Measurements from ENCODE around the gene ITGA11. TPM values are rescaled to one million over a fixed set of nuclear protein-coding genes. Genes with fewer than 3 reads are reported as not detected.
A peak's percentile ranks its signal among the peaks of the same experiment; 100 is the strongest.

ITGA11 gene
- total RNA-seq, 1 donor from 2014 or later, result 0.92 TPM

GRCh38 chr15:68375191-68375631, 56.8 kb downstream of the ITGA11 start:
- Mint-ChIP-seq H3K36me3 (no peaks in the 10 kb centered on the region), H3K4me3 (no peak overlapping the region), H3K4me1 (ENCODE audit: unreplicated experiment) (peaks cover 5% of the 10 kb centered on the region), H3K9me3 (no peaks in the 10 kb centered on the region), H3K27ac (peak overlapping the region; percentile 50), H3K27me3 (peaks cover 2% of the 10 kb centered on the region)
- peak; percentile 62 for DNase-seq (ENCODE audit: extremely low spot score, unreplicated experiment)
- TF ChIP-seq CTCF (conservative IDR thresholded peaks at IDR 0.05), result no peak

GRCh38 chr15:68374168-68374745, 57.7 kb downstream of the ITGA11 start:
- H3K4me1 Mint-ChIP-seq (ENCODE audit: unreplicated experiment), result peaks cover 5% of the 10 kb centered on the region
- no peak for TF ChIP-seq CTCF (conservative IDR thresholded peaks at IDR 0.05)
- no peaks in the 10 kb centered on the region for H3K36me3 Mint-ChIP-seq
- DNase-seq (ENCODE audit: extremely low spot score, unreplicated experiment), result peak; percentile 48
- no peaks in the 10 kb centered on the region for H3K9me3 Mint-ChIP-seq
- H3K27ac Mint-ChIP-seq, result no peak overlapping the region
- peaks cover 2% of the 10 kb centered on the region for H3K27me3 Mint-ChIP-seq
- no peak overlapping the region for H3K4me3 Mint-ChIP-seq

- Mint-ChIP-seq H3K4me3 (no peak overlapping the region), H3K36me3 (no peaks in the 10 kb centered on the region), H3K9me3 (no peaks in the 10 kb centered on the region), H3K27ac (no peak overlapping the region), H3K27me3 (peaks cover 2% of the 10 kb centered on the region), H3K4me1 (ENCODE audit: unreplicated experiment) (peaks cover 14% of the 10 kb centered on the region)
- DNase-seq (ENCODE audit: extremely low spot score, unreplicated experiment), result peak; percentile 20
- no peak for TF ChIP-seq CTCF (conservative IDR thresholded peaks at IDR 0.05)
Observed at GRCh38 chr15:68373028-68373427, 58.9 kb downstream of the ITGA11 start.

- Mint-ChIP-seq H3K4me1 (ENCODE audit: unreplicated experiment) (peaks cover 14% of the 10 kb centered on the region), H3K27ac (no peak overlapping the region), H3K27me3 (peaks cover 5% of the 10 kb centered on the region), H3K36me3 (no peaks in the 10 kb centered on the region), H3K4me3 (no peak overlapping the region), H3K9me3 (no peaks in the 10 kb centered on the region)
- peak; percentile 39 for DNase-seq (ENCODE audit: extremely low spot score, unreplicated experiment)
- peak; percentile 64 for TF ChIP-seq CTCF (conservative IDR thresholded peaks at IDR 0.05)
Observed at GRCh38 chr15:68372291-68372811, 59.6 kb downstream of the ITGA11 start.

- H3K27me3 Mint-ChIP-seq, result peaks cover 9% of the 10 kb centered on the region
- H3K4me3 Mint-ChIP-seq, result no peak overlapping the region
- no peaks in the 10 kb centered on the region for H3K36me3 Mint-ChIP-seq
- DNase-seq (ENCODE audit: extremely low spot score, unreplicated experiment), result no peak
- no peaks in the 10 kb centered on the region for H3K9me3 Mint-ChIP-seq
- TF ChIP-seq CTCF (conservative IDR thresholded peaks at IDR 0.05), result no peak
- peaks cover 18% of the 10 kb centered on the region for H3K4me1 Mint-ChIP-seq (ENCODE audit: unreplicated experiment)
- no peak overlapping the region for H3K27ac Mint-ChIP-seq
Observed at GRCh38 chr15:68371851-68372250, 60.1 kb downstream of the ITGA11 start.
